Upper lobe of left lung (tissue), 6 donors: Measurements from ENCODE around the gene ADGRL3. TPM values are rescaled to one million over a fixed set of nuclear protein-coding genes. Genes with fewer than 3 reads are reported as not detected.

Experiments used
- ATAC-seq, 2 donors: fragments of 200-7000 bp; cut with Tn5 transposase; one replicate each; pipeline ENCODE4 v1.9.1; 2022; ENCODE audit warnings: mild to moderate bottlenecking in 2 of 2, moderate library complexity in 2 of 2; ENCODE audit not compliant: low FRiP score in 2 of 2
- DNase-seq, 2 donors: peaks; one replicate each; pipeline ENCODE4 v3.0.0-alpha.2; 2019 to 2020
- H3K27ac ChIP-seq, 4 donors: fragments of 200-600 bp; sonication (generic); one replicate each; pipeline ENCODE4 v1.5.1; 2016 to 2019
- H3K27me3 ChIP-seq, 4 donors: fragments of 200-600 bp; sonication (generic); one replicate each; pipeline ENCODE4 v1.5.1; 2017 to 2019
- H3K36me3 ChIP-seq, 4 donors: fragments of 200-600 bp; sonication (generic); one replicate each; pipeline ENCODE4 v1.5.1; 2016 to 2019
- H3K4me1 ChIP-seq, 4 donors: fragments of 200-600 bp; sonication (generic); one replicate each; pipeline ENCODE4 v1.5.1; 2018 to 2019
- H3K4me3 ChIP-seq, 4 donors: fragments of 200-600 bp; sonication (generic); one replicate each; pipeline ENCODE4 v1.5.1; 2017 to 2019; ENCODE audit warnings: mild to moderate bottlenecking in 2 of 4, moderate library complexity in 1 of 4
- H3K9me3 ChIP-seq, 4 donors: fragments of 200-600 bp; sonication (generic); one replicate each; pipeline ENCODE4 v1.5.1; 2018 to 2019
- EP300 ChIP-seq, 4 donors: sonication (generic); formaldehyde crosslinking; IDR thresholded peaks; one replicate each; pipeline ENCODE4 v1.5.1; 2017; ENCODE audit warnings: antibody characterized with exemption in 4 of 4, control low read depth in 2 of 4
- POLR2A ChIP-seq, 4 donors: fragments of 450-650 bp; IDR thresholded peaks; one replicate each; pipeline ENCODE4 v1.5.1; 2016 to 2017; ENCODE audit warnings: antibody characterized with exemption in 4 of 4, mild to moderate bottlenecking in 2 of 4
- POLR2AphosphoS5 ChIP-seq, 2 donors: sonication (generic); formaldehyde crosslinking; IDR thresholded peaks; one replicate each; pipeline ENCODE4 v1.5.1; 2017; ENCODE audit warnings: antibody characterized with exemption in 2 of 2
- WGBS, 2 donors: methylation state at CpG; one replicate each; pipeline ENCODE4 v1.1.5; 2017 to 2018; 5-methylcytosine and 5-hydroxymethylcytosine counted together
- total RNA-seq, 6 donors: library from RNA; depleted of rRNA in 4 of 6; stranded (reverse); fragments of >200 nt in 4 of 6; gene quantifications; one replicate each; pipeline versions ENCODE4 v1.1.0 to v1.2.1, GENCODE V29; 2016 to 2021
- TF ChIP-seq, protein P1 (sequence below), 6 experiments: fragments of 450-650 bp in 4 of 6; fragments of 200-600 bp in 2 of 6; sonication (generic) in 2 of 6; IDR thresholded peaks; one replicate each; pipeline ENCODE4 v1.5.1; 2016 to 2019; ENCODE audit warnings: antibody characterized with exemption in 6 of 6
- donor health status: DM: no; HTN: no; CAD: no; lungs with moderate emphysema.
- donor health status: DM: no; HTN: yes; CAD: no; lungs with severe emphysema.

ADGRL3 gene
- total RNA-seq, 6 donors from 2014 or later = 1.0 to 8.5 (median 2.9) TPM

DNA sequence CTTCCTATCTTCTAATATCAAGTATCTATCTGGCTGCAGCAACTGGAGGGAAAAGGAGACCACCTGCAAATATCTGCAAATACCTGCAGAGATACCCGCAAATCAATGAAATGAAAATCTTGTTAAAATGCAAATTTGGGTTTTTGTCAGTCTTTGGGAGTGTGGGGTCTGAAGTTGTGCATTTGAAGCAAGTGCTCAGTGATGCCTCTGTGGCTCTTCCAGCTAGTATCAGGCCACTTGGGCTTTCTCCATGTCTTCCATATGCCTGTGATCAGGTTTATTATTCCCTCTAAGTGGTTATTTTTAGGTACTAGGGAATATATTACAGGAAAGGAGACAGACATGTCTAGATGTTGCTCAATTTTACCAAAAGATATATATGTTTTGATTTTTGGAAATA lies 880.3 kb downstream of the ADGRL3 start:
- no peak overlapping the region for H3K4me3 ChIP-seq
- no peaks in the 10 kb centered on the region for H3K9me3 ChIP-seq
- no peaks in the 10 kb centered on the region for H3K27me3 ChIP-seq
- no peak for TF ChIP-seq POLR2A (IDR thresholded peaks at IDR 0.05)
- TF ChIP-seq EP300 (IDR thresholded peaks at IDR 0.05) = no peak
- TF ChIP-seq, protein P1, sequence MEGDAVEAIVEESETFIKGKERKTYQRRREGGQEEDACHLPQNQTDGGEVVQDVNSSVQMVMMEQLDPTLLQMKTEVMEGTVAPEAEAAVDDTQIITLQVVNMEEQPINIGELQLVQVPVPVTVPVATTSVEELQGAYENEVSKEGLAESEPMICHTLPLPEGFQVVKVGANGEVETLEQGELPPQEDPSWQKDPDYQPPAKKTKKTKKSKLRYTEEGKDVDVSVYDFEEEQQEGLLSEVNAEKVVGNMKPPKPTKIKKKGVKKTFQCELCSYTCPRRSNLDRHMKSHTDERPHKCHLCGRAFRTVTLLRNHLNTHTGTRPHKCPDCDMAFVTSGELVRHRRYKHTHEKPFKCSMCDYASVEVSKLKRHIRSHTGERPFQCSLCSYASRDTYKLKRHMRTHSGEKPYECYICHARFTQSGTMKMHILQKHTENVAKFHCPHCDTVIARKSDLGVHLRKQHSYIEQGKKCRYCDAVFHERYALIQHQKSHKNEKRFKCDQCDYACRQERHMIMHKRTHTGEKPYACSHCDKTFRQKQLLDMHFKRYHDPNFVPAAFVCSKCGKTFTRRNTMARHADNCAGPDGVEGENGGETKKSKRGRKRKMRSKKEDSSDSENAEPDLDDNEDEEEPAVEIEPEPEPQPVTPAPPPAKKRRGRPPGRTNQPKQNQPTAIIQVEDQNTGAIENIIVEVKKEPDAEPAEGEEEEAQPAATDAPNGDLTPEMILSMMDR (IDR thresholded peaks at IDR 0.05) = no peak
- no peak for TF ChIP-seq POLR2AphosphoS5 (IDR thresholded peaks at IDR 0.05)
- no peak overlapping the region for H3K27ac ChIP-seq
- ATAC-seq = no peak
- no peaks in the 10 kb centered on the region for H3K4me1 ChIP-seq
- no peaks in the 10 kb centered on the region for H3K36me3 ChIP-seq
- 44 to 45% methylated on average over 1 of the region's 1 CpG for WGBS, 2 donors
- DNase-seq = no peak

DNA sequence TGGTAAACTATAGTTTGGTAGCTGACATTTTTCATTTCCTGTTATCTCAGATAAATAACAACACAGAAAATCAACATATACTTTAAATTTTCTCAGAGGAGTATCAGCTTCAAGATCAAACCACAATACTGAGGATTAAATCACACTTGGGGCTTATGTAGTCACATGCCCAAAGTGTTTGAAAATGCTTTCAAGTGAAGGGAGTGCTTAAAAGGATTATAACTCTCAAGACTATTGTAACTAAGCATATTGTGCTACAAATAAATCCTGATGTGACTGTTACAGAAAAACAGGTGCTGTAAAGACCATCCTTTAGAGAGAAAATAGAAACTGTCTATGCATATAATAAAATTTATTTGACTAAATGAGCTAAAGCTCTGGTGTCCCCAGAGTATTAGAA lies 887.6 kb downstream of the ADGRL3 start:
- ATAC-seq (no peak), DNase-seq (no peak)
- TF ChIP-seq POLR2A (IDR thresholded peaks at IDR 0.05) (no peak), POLR2AphosphoS5 (IDR thresholded peaks at IDR 0.05) (no peak), EP300 (IDR thresholded peaks at IDR 0.05) (no peak)
- TF ChIP-seq, protein P1 (IDR thresholded peaks at IDR 0.05) = no peak
- Histone ChIP-seq H3K27me3 (no peaks in the 10 kb centered on the region), H3K4me1 (no peaks in the 10 kb centered on the region), H3K9me3 (peaks cover 0 to 4% (median 0%) of the 10 kb centered on the region in 4 donors), H3K27ac (no peak overlapping the region), H3K4me3 (no peak overlapping the region), H3K36me3 (no peaks in the 10 kb centered on the region)

DNA sequence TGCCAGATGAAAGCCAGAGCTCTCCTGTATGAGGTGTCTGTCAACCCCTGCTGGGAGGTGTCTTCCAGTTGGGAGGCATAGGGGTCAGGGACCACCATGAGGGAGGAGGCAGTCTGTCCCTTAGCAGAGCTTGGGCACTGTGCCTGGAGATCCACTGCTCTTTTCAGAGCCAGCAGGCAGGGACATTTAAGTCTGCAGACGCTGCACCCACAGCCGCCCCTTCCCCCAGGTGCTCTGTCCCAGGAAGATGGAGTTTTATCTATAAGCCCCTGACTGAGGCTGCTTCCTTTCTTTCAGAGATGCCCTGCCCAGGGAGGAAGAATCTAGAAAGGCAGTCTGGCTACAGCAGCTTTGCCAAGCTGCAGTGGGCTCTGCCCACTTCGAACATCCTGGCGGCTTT lies 893.6 kb downstream of the ADGRL3 start:
- no peak for TF ChIP-seq POLR2AphosphoS5 (IDR thresholded peaks at IDR 0.05)
- no peak for TF ChIP-seq POLR2A (IDR thresholded peaks at IDR 0.05)
- TF ChIP-seq, protein P1 (IDR thresholded peaks at IDR 0.05) = no peak
- no peak for TF ChIP-seq EP300 (IDR thresholded peaks at IDR 0.05)
- DNase-seq (no peak), ATAC-seq (no peak)
- WGBS, 2 donors = 71 to 78% methylated on average over 2 to 4 of the region's 4 CpGs
- Histone ChIP-seq H3K27ac (no peak overlapping the region), H3K9me3 (peaks cover 0 to 9% (median 0%) of the 10 kb centered on the region in 4 donors), H3K4me3 (no peak overlapping the region), H3K36me3 (no peaks in the 10 kb centered on the region), H3K27me3 (no peaks in the 10 kb centered on the region), H3K4me1 (no peaks in the 10 kb centered on the region)

DNA sequence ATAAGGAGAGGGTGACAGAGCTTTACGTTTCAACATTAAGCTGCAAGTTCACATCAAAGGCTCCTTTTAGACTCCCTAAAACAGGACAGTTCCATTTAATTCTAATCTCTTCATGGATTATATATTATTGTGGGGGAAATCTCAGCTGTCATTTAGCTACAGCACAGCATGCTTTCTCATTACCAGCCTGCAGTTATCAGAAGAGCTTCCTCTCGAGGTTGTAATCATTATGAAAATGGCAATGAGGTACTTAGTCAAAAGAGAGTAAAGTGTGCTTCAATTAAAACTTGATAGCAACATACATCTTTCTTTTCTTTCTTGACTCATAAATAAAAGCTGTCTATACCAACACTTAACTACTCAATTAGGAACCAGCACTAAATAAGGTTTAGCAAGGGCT lies 896.8 kb downstream of the ADGRL3 start:
- ATAC-seq (no peak), DNase-seq (no peak)
- H3K9me3 ChIP-seq = peaks cover 0 to 9% (median 0%) of the 10 kb centered on the region in 4 donors
- H3K4me3 ChIP-seq = no peak overlapping the region
- H3K36me3 ChIP-seq = no peaks in the 10 kb centered on the region
- TF ChIP-seq, protein P1 (IDR thresholded peaks at IDR 0.05) = no peak
- no peak for TF ChIP-seq POLR2AphosphoS5 (IDR thresholded peaks at IDR 0.05)
- TF ChIP-seq EP300 (IDR thresholded peaks at IDR 0.05) = no peak
- no peak for TF ChIP-seq POLR2A (IDR thresholded peaks at IDR 0.05)
- H3K27me3 ChIP-seq = no peaks in the 10 kb centered on the region
- WGBS, 2 donors = 48 to 60% methylated on average over 2 of the region's 2 CpGs
- H3K4me1 ChIP-seq = no peaks in the 10 kb centered on the region
- no peak overlapping the region for H3K27ac ChIP-seq

DNA sequence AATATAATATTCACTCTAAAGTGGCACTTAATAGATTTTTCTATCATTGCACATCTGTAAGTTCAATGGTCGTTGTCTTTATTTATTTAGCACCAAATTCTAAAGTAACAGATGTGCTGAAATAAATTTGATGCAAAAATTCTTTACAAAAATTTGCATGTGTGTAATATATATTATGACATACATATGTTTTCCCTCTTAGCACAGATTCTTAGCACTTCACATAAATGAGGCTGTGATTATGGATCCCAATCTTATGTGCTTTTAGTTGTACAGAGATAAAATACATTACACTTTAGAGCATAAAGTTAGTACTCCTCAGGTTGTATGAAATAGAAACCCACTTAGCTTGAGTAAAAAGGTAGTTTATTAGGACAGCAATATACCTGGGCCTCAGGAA lies 915.1 kb downstream of the ADGRL3 start:
- WGBS, 2 donors = 64 to 76% methylated on average over 1 of the region's 1 CpG
- H3K36me3 ChIP-seq = no peaks in the 10 kb centered on the region
- no peaks in the 10 kb centered on the region for H3K9me3 ChIP-seq
- ATAC-seq (no peak), DNase-seq (no peak)
- no peaks in the 10 kb centered on the region for H3K4me1 ChIP-seq
- H3K4me3 ChIP-seq = no peak overlapping the region
- no peak for TF ChIP-seq EP300 (IDR thresholded peaks at IDR 0.05)
- TF ChIP-seq POLR2AphosphoS5 (IDR thresholded peaks at IDR 0.05) = no peak
- TF ChIP-seq POLR2A (IDR thresholded peaks at IDR 0.05) = no peak
- no peak overlapping the region for H3K27ac ChIP-seq
- no peaks in the 10 kb centered on the region for H3K27me3 ChIP-seq
